8988T (cell line): Measurements from ENCODE around the gene BSND.

Experiments used
- DNase-seq: peaks from one replicate; pipeline ENCODE4 v3.0.0; 2011

Gene BSND

GRCh38 chr1:54977533-54978297 lies 21.0 kb upstream of the BSND start:
- DNase-seq, result no peak

- no peak for DNase-seq
These were observed 20.0 kb upstream of the BSND start for GRCh38 chr1:54978528-54979326.

GRCh38 chr1:54979327-54979891 lies 19.3 kb upstream of the BSND start:
- no peak for DNase-seq

- DNase-seq, result no peak
These were observed 18.6 kb upstream of the BSND start for GRCh38 chr1:54980046-54980527.

- no peak for DNase-seq
These were observed 18.0 kb upstream of the BSND start, which contains the start of gene TMEM61 for GRCh38 chr1:54980528-54981241. Gene TMEM61 (plus strand): TSS chr1:54980628. CDS start chr1:54981066, 438 bp downstream.

GRCh38 chr1:54981466-54981865 lies 17.3 kb upstream of the BSND start:
- no peak for DNase-seq

- no peak for DNase-seq
These were observed 16.0 kb upstream of the BSND start for GRCh38 chr1:54982739-54983138.

- no peak for DNase-seq
These were observed 14.4 kb upstream of the BSND start for GRCh38 chr1:54984131-54984842.

- DNase-seq, result no peak
These were observed 13.2 kb upstream of the BSND start for GRCh38 chr1:54985556-54985955.

GRCh38 chr1:54986025-54986424 lies 12.7 kb upstream of the BSND start:
- DNase-seq, result no peak

- no peak for DNase-seq
These were observed 12.2 kb upstream of the BSND start for GRCh38 chr1:54986533-54986932.

GRCh38 chr1:54987427-54987826 lies 11.3 kb upstream of the BSND start:
- no peak for DNase-seq

- DNase-seq, result no peak
These were observed 10.6 kb upstream of the BSND start for GRCh38 chr1:54987919-54988705.

GRCh38 chr1:54988975-54989374 lies 9.8 kb upstream of the BSND start:
- DNase-seq, result no peak

GRCh38 chr1:54989473-54989872 lies 9.3 kb upstream of the BSND start:
- DNase-seq, result no peak

GRCh38 chr1:54989968-54990810 lies 8.5 kb upstream of the BSND start:
- DNase-seq, result no peak

- no peak for DNase-seq
These were observed 7.8 kb upstream of the BSND start for GRCh38 chr1:54990916-54991315.

GRCh38 chr1:54991939-54992338 lies 6.8 kb upstream of the BSND start:
- DNase-seq, result no peak

- no peak for DNase-seq
These were observed 5.6 kb upstream of the BSND start for GRCh38 chr1:54993140-54993539.

GRCh38 chr1:54994355-54994990 lies 4.3 kb upstream of the BSND start:
- DNase-seq, result no peak
